ENCODE measurements around the gene PALD1. TPM values are rescaled to one million over a fixed set of nuclear protein-coding genes. Genes with fewer than 3 reads are reported as not detected.
"Not testable (repeated sequence)": the region's sequence is repeated elsewhere in the genome, so short reads cannot be mapped to it uniquely, and the experiment has no call there.

Gene PALD1
- total RNA-seq, 1 donor from 2014 or later: 1.8 TPM

GRCh38 chr10:70481831-70482530 lies 3.4 kb downstream of the PALD1 start:
- DNase-seq (ENCODE audit: low read depth) (no peak), FAIRE-seq (no peak)
- Mint-ChIP-seq H3K36me3 (ENCODE audit: low read depth, unreplicated experiment) (peaks cover 2% of the 10 kb centered on the region), H3K27me3 (ENCODE audit: low read depth, unreplicated experiment) (peaks cover 45% of the 10 kb centered on the region), H3K4me1 (ENCODE audit: low read depth, unreplicated experiment) (peaks cover 3% of the 10 kb centered on the region), H3K4me3 (ENCODE audit: unreplicated experiment) (no peak overlapping the region), H3K27ac (ENCODE audit: unreplicated experiment) (no peak overlapping the region), H3K9me3 (ENCODE audit: unreplicated experiment) (no peaks in the 10 kb centered on the region)
- TF ChIP-seq EZH2 (IDR thresholded peaks at IDR 0.05; ENCODE audit: insufficient read depth, low read length) (no peak), CTCF (IDR thresholded peaks at IDR 0.05; ENCODE audit: insufficient read depth, low read depth, low read length) (no peak)
- H2AFZ ChIP-seq (ENCODE audit: low read depth, low read length): no peak overlapping the region
- H3K4me2 ChIP-seq (ENCODE audit: low read length): no peak overlapping the region
- H3K27me3 ChIP-seq (ENCODE audit: insufficient read depth, low read length): peaks cover 5% of the 10 kb centered on the region
- H3K4me1 ChIP-seq (ENCODE audit: insufficient read depth, low read length): peaks cover 15% of the 10 kb centered on the region
- no peaks in the 10 kb centered on the region for H3K9me3 ChIP-seq (ENCODE audit: insufficient read depth, low read depth, low read length)
- peaks cover 10% of the 10 kb centered on the region for H4K20me1 ChIP-seq (ENCODE audit: insufficient read depth, low read length)
- no peaks in the 10 kb centered on the region for H3K36me3 ChIP-seq (ENCODE audit: insufficient read depth, low read length)
- H3K9ac ChIP-seq (ENCODE audit: low read length): no peak overlapping the region
- no peaks in the 10 kb centered on the region for H3K79me2 ChIP-seq (ENCODE audit: insufficient read depth, low read length)
- H3K4me3 ChIP-seq (ENCODE audit: insufficient read depth, low read depth, low read length): no peak overlapping the region
- no peak overlapping the region for H3K27ac ChIP-seq (ENCODE audit: low read depth, low read length)

DNA sequence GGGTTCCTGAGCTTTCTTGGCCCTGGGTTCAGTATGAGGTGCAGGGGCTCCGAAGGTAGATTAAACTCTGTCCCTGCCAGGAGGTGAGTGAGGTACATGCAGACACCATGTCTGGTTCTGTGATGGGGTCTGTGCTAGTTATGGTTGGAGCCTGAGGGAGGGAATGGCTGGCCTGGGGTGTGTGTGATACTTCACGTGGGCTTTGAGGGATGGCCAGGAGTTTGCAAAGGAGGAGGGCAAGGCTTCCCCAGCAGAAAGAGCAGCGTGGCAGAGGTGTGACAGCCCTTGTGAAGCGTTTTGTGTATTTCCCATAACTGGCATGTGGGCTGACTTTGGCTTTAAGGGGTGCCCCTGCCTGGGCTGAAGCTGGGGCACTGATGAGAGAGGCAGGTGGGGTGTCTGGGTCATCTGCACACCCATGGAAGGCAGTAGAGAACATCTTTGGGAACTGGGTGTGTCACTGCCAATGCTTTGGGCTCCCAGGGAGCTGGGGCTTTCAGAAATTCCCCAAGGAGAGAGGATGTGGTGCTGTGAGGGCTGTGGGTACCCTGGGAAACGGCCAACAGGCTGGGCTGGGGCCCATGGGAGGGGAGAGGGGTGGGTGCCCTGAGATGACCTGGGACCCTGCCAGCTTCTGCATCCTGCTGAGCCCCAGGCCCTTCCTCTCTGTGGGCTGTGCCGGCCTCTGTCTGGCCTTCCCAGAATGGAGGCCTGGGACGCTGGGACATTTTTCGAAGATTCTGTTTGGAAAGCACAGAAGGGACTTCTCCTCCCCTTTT lies 4.6 kb downstream of the PALD1 start:
- Mint-ChIP-seq H3K4me3 (ENCODE audit: unreplicated experiment) (no peak overlapping the region), H3K4me1 (ENCODE audit: low read depth, unreplicated experiment) (no peaks in the 10 kb centered on the region), H3K9me3 (ENCODE audit: unreplicated experiment) (no peaks in the 10 kb centered on the region), H3K27ac (ENCODE audit: unreplicated experiment) (peak overlapping the region; percentile 56), H3K36me3 (ENCODE audit: low read depth, unreplicated experiment) (peaks cover 2% of the 10 kb centered on the region), H3K27me3 (ENCODE audit: low read depth, unreplicated experiment) (peaks cover 38% of the 10 kb centered on the region)
- no peak overlapping the region for H3K4me3 ChIP-seq (ENCODE audit: insufficient read depth, low read depth, low read length)
- no peak overlapping the region for H3K27ac ChIP-seq (ENCODE audit: low read depth, low read length)
- H3K9me3 ChIP-seq (ENCODE audit: insufficient read depth, low read depth, low read length): no peaks in the 10 kb centered on the region
- H3K36me3 ChIP-seq (ENCODE audit: insufficient read depth, low read length): no peaks in the 10 kb centered on the region
- TF ChIP-seq EZH2 (IDR thresholded peaks at IDR 0.05; ENCODE audit: insufficient read depth, low read length) (no peak), CTCF (IDR thresholded peaks at IDR 0.05; ENCODE audit: insufficient read depth, low read depth, low read length) (no peak)
- no peaks in the 10 kb centered on the region for H3K79me2 ChIP-seq (ENCODE audit: insufficient read depth, low read length)
- H2AFZ ChIP-seq (ENCODE audit: low read depth, low read length): no peak overlapping the region
- peaks cover 2% of the 10 kb centered on the region for H3K27me3 ChIP-seq (ENCODE audit: insufficient read depth, low read length)
- H3K9ac ChIP-seq (ENCODE audit: low read length): no peak overlapping the region
- DNase-seq (ENCODE audit: low read depth): no peak
- H4K20me1 ChIP-seq (ENCODE audit: insufficient read depth, low read length): peaks cover 10% of the 10 kb centered on the region
- peaks cover 7% of the 10 kb centered on the region for H3K4me1 ChIP-seq (ENCODE audit: insufficient read depth, low read length)
- H3K4me2 ChIP-seq (ENCODE audit: low read length): no peak overlapping the region
- FAIRE-seq: no peak

DNA sequence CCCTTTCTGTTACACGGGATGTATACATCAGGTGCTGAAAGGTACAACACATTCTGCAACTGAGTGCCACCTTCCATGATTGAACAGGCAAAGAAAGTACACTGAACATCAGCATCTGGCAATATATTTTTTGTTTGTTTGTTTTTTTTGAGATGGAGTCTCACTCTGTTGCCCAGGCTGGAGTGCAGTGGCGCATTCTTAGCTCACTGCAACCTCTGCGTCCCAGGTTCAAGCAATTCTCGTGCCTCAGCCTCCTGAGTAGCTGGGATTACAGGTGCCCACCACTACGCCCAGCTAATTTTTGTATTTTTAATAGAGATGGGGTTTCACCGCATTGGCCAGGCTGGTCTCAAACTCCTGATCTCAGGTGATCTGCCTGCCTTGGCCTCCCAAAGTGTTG lies 5.3 kb downstream of the PALD1 start:
- not testable (repeated sequence) for H3K9me3 ChIP-seq (ENCODE audit: insufficient read depth, low read depth, low read length); FAIRE-seq; DNase-seq (ENCODE audit: low read depth); H3K79me2 ChIP-seq (ENCODE audit: insufficient read depth, low read length); H3K27ac Mint-ChIP-seq (ENCODE audit: unreplicated experiment); H3K4me1 ChIP-seq (ENCODE audit: insufficient read depth, low read length); H3K4me3 Mint-ChIP-seq (ENCODE audit: unreplicated experiment); H3K4me2 ChIP-seq (ENCODE audit: low read length); H3K27ac ChIP-seq (ENCODE audit: low read depth, low read length); H3K36me3 Mint-ChIP-seq (ENCODE audit: low read depth, unreplicated experiment); H3K4me1 Mint-ChIP-seq (ENCODE audit: low read depth, unreplicated experiment); H3K36me3 ChIP-seq (ENCODE audit: insufficient read depth, low read length); H3K9ac ChIP-seq (ENCODE audit: low read length); H3K9me3 Mint-ChIP-seq (ENCODE audit: unreplicated experiment); H3K27me3 ChIP-seq (ENCODE audit: insufficient read depth, low read length); H3K4me3 ChIP-seq (ENCODE audit: insufficient read depth, low read depth, low read length); H2AFZ ChIP-seq (ENCODE audit: low read depth, low read length)
- H4K20me1 ChIP-seq (ENCODE audit: insufficient read depth, low read length): peaks cover 10% of the 10 kb centered on the region
- peaks cover 40% of the 10 kb centered on the region for H3K27me3 Mint-ChIP-seq (ENCODE audit: low read depth, unreplicated experiment)
